ENCODE measurements around the gene TNRC6B.

GRCh38 chr22:40156001-40156516 lies 21.7 kb upstream of the TNRC6B start:
- TF ChIP-seq CTCF (IDR thresholded peaks at IDR 0.05) (peak in 1 of 3 experiments; percentile 24), EP300 (IDR thresholded peaks at IDR 0.05) (no peak), POLR2AphosphoS5 (IDR thresholded peaks at IDR 0.05) (no peak)
